SK-N-SH treated with all-trans-retinoic acid at 6 μM for 48 hours (cell line): Measurements from ENCODE around the gene C1QBP.

ENCODE experiments used
- ATAC-seq: fragments of 200-7000 bp; cut with Tn5 transposase; 3 replicates; pipeline ENCODE4 v1.9.1; 2020; ENCODE audit warnings: mild to moderate bottlenecking, moderate library complexity
- ARNTL ChIP-seq: fragments of 450-650 bp; formaldehyde crosslinking; IDR thresholded peaks from 2 replicates; pipeline ENCODE4 v1.5.0; 2020; ENCODE audit warnings: low read depth, mild to moderate bottlenecking, moderate library complexity, borderline replicate concordance
- BACH2 ChIP-seq: fragments of 250-450 bp; sonication (Bioruptor Pico); IDR thresholded peaks from 2 replicates; pipeline ENCODE4 v1.9.0; 2021; ENCODE audit warnings: mild to moderate bottlenecking, borderline replicate concordance
- CSDC2 ChIP-seq: fragments of 250-450 bp; sonication (Bioruptor Pico); IDR thresholded peaks from 2 replicates; pipeline ENCODE4 v1.5.0; 2020; ENCODE audit warnings: mild to moderate bottlenecking, moderate library complexity
- GLIS3 ChIP-seq: fragments of 250-450 bp; sonication (Bioruptor Pico); IDR thresholded peaks from 2 replicates; pipeline ENCODE4 v1.5.0; 2020; ENCODE audit warnings: mild to moderate bottlenecking, moderate library complexity
- ISL1 ChIP-seq: fragments of 250-450 bp; sonication (Bioruptor Pico); IDR thresholded peaks from 2 replicates; pipeline ENCODE4 v2.1.2; 2022; ENCODE audit warnings: mild to moderate bottlenecking, moderate library complexity
- OSR1 ChIP-seq: fragments of 250-450 bp; sonication (Bioruptor Pico); IDR thresholded peaks from 2 replicates; pipeline ENCODE4 v1.8.0; 2022; ENCODE audit warnings: moderate library complexity, mild to moderate bottlenecking, inconsistent platforms
- PPARA ChIP-seq: fragments of 250-450 bp; sonication (Bioruptor Pico); IDR thresholded peaks from 2 replicates; pipeline ENCODE4 v1.5.0; 2020; ENCODE audit warnings: mild to moderate bottlenecking, borderline replicate concordance
- RARB ChIP-seq: fragments of 250-450 bp; sonication (Bioruptor Pico); IDR thresholded peaks from 2 replicates; pipeline ENCODE4 v1.8.0; 2021; ENCODE audit warnings: mild to moderate bottlenecking, moderate library complexity
- SNAI2 ChIP-seq: fragments of 250-450 bp; sonication (Bioruptor Pico); IDR thresholded peaks from 2 replicates; pipeline ENCODE4 v1.5.0; 2020; ENCODE audit warnings: mild to moderate bottlenecking, moderate library complexity
- ZFP3 ChIP-seq: fragments of 250-450 bp; sonication (Bioruptor Pico); IDR thresholded peaks from 2 replicates; pipeline ENCODE4 v1.5.0; 2020; ENCODE audit warnings: mild to moderate bottlenecking, moderate library complexity
- ZNF565 ChIP-seq: fragments of 450-650 bp; formaldehyde crosslinking; conservative IDR thresholded peaks from 2 replicates; pipeline ENCODE4 v1.5.0; 2020; ENCODE audit warnings: low read depth, mild to moderate bottlenecking, moderate library complexity
- ZNF8 ChIP-seq: fragments of 450-650 bp; formaldehyde crosslinking; IDR thresholded peaks from 2 replicates; pipeline ENCODE4 v1.5.0; 2020; ENCODE audit warnings: mild to moderate bottlenecking, moderate library complexity
- TF ChIP-seq, protein P1 (sequence below): fragments of 250-450 bp; sonication (Bioruptor Pico); IDR thresholded peaks from 2 replicates; pipeline ENCODE4 v1.8.0; 2020; ENCODE audit warnings: mild to moderate bottlenecking, moderate library complexity, borderline replicate concordance
- TF ChIP-seq, protein P2 (sequence below): fragments of 250-450 bp; sonication (Bioruptor Pico); IDR thresholded peaks from 2 replicates; pipeline ENCODE4 v1.5.1; 2021; ENCODE audit warnings: mild to moderate bottlenecking, moderate library complexity

C1QBP gene

DNA sequence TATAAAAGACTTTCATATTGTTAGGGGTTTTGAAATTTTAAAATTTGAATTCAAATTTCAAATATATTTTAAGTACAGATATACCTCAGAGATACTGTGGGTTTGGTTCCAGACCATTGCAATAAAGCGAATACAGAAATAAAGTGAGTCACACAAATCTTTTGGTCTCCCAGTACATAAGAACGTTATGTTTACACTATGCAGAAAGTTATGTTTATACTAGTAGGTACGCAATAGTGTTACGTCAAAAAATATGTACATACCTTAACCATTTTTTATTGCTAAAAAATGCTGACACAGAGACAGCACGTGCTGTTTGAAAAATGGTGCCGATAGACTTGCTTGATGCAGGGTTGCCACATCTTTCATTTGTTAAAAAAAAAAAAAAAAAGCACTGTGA lies 39.2 kb downstream of the C1QBP start:
- no peak for ATAC-seq
- TF ChIP-seq ZNF8 (CRISPR knock-in tag), result no peak
- TF ChIP-seq ZNF565 (CRISPR knock-in tag), result no peak
- no peak for TF ChIP-seq RARB
- TF ChIP-seq ISL1 (CRISPR knock-in tag), result no peak
- TF ChIP-seq, protein P1, sequence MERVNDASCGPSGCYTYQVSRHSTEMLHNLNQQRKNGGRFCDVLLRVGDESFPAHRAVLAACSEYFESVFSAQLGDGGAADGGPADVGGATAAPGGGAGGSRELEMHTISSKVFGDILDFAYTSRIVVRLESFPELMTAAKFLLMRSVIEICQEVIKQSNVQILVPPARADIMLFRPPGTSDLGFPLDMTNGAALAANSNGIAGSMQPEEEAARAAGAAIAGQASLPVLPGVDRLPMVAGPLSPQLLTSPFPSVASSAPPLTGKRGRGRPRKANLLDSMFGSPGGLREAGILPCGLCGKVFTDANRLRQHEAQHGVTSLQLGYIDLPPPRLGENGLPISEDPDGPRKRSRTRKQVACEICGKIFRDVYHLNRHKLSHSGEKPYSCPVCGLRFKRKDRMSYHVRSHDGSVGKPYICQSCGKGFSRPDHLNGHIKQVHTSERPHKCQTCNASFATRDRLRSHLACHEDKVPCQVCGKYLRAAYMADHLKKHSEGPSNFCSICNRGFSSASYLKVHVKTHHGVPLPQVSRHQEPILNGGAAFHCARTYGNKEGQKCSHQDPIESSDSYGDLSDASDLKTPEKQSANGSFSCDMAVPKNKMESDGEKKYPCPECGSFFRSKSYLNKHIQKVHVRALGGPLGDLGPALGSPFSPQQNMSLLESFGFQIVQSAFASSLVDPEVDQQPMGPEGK, result no peak
- TF ChIP-seq ARNTL (CRISPR knock-in tag), result no peak

DNA sequence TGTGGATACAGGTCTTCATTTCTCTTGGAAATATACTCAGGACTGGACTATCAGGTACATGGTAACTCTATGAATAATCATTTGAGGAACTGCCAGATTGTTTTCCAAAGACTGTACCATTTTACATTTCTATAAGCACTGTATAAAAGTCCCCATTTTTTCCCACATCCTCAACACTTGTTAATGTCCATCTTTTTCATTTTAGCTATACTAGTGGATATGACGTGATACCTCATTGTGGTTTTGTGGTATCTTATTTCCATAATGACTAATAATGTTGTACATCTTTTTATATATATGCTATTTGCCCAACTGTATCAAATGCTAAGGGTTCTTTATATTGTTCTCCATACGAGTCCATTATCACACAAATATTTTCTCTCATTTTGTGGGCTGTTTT lies 42.3 kb downstream of the C1QBP start:
- ATAC-seq, result no peak
- TF ChIP-seq CSDC2 (CRISPR knock-in tag) (no peak), OSR1 (CRISPR knock-in tag) (no peak), SNAI2 (CRISPR knock-in tag) (no peak), RARB (no peak), GLIS3 (CRISPR knock-in tag) (no peak), ZNF565 (CRISPR knock-in tag) (no peak), BACH2 (CRISPR knock-in tag) (no peak), PPARA (CRISPR knock-in tag) (no peak), ZNF8 (CRISPR knock-in tag) (no peak), ARNTL (CRISPR knock-in tag) (no peak)
- TF ChIP-seq, protein P1, result no peak
- TF ChIP-seq, protein P2, sequence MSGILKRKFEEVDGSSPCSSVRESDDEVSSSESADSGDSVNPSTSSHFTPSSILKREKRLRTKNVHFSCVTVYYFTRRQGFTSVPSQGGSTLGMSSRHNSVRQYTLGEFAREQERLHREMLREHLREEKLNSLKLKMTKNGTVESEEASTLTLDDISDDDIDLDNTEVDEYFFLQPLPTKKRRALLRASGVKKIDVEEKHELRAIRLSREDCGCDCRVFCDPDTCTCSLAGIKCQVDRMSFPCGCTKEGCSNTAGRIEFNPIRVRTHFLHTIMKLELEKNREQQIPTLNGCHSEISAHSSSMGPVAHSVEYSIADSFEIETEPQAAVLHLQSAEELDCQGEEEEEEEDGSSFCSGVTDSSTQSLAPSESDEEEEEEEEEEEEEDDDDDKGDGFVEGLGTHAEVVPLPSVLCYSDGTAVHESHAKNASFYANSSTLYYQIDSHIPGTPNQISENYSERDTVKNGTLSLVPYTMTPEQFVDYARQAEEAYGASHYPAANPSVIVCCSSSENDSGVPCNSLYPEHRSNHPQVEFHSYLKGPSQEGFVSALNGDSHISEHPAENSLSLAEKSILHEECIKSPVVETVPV, result no peak

DNA sequence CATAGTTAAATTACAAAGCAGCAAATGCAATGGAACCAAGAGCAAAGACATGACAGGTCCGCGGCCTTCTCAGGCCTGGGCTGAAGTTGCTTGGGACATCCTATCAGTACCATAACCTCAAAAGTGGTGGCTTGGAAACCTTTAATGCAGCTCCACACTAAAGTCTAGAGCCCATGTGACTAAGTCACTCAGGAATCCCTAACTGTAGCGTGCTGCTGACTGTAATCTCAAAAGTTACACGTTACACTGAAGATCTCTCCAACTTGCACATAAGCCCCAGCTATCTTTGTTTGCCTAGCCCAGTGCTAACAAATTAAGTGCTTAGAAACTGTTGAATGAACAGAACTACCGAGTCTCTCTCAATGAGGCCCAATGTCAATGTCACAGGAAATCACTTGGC lies 47.3 kb downstream of the C1QBP start:
- no peak for TF ChIP-seq OSR1 (CRISPR knock-in tag)
- TF ChIP-seq BACH2 (CRISPR knock-in tag), result no peak
- TF ChIP-seq PPARA (CRISPR knock-in tag), result no peak
- TF ChIP-seq ZFP3 (CRISPR knock-in tag), result no peak
- no peak for ATAC-seq
